HepG2 (cell line): ENCODE data around the gene HES3. TPM values are rescaled to one million over a fixed set of nuclear protein-coding genes. Genes with fewer than 3 reads are reported as not detected.
A peak's percentile ranks its signal among the peaks of the same experiment; 100 is the strongest.

Experiments
- BHLHE40 ChIP-seq: IDR thresholded peaks from 2 replicates; pipeline ENCODE4 v1.6.1; 2011; ENCODE audit warnings: low read length, improper control_type of control experiment
- GATA4 ChIP-seq: sonication (generic); IDR thresholded peaks from 2 replicates; pipeline ENCODE4 v1.6.1; 2016; ENCODE audit warnings: antibody characterized with exemption, low read depth, borderline replicate concordance
- NCOA1 ChIP-seq: sonication (generic); formaldehyde crosslinking; IDR thresholded peaks from 2 replicates; pipeline ENCODE4 v1.9.0; 2021; ENCODE audit warnings: missing genetic modification reagents
- NFE2L2 ChIP-seq: fragments of 150-350 bp; IDR thresholded peaks from 2 replicates; pipeline ENCODE4 v1.6.1; 2014; ENCODE audit warnings: low read length
- NFKB2 ChIP-seq: sonication (generic); formaldehyde crosslinking; IDR thresholded peaks from 2 replicates; pipeline ENCODE4 v1.4.0; 2020; ENCODE audit warnings: missing genetic modification reagents, borderline replicate concordance
- NKX3-1 ChIP-seq: sonication (generic); formaldehyde crosslinking; IDR thresholded peaks from 2 replicates; pipeline ENCODE4 v1.5.0; 2020; ENCODE audit warnings: missing genetic modification reagents
- NR2F1 ChIP-seq, 2 experiments: fragments of 450-650 bp in 1 of 2; formaldehyde crosslinking in 1 of 2; IDR thresholded peaks; 2 replicates each; pipeline versions ENCODE4 v1.5.0 to v1.6.1; 2016 to 2020; ENCODE audit warnings: mild to moderate bottlenecking in 1 of 2, missing compliant biosample characterization in 1 of 2, missing genetic modification reagents in 1 of 2, moderate library complexity in 1 of 2
- RAD51 ChIP-seq: fragments of 450-650 bp; IDR thresholded peaks from 2 replicates; pipeline ENCODE4 v1.6.1; 2016; ENCODE audit warnings: borderline replicate concordance
- RARG ChIP-seq: sonication (generic); formaldehyde crosslinking; IDR thresholded peaks from 2 replicates; pipeline ENCODE4 v1.4.0; 2020; ENCODE audit warnings: low read depth, mild to moderate bottlenecking, missing genetic modification reagents
- SMC3 ChIP-seq: IDR thresholded peaks from 2 replicates; pipeline ENCODE4 v1.6.1; 2011; ENCODE audit warnings: low read length, improper control_type of control experiment
- ZNF296 ChIP-seq: sonication (generic); formaldehyde crosslinking; conservative IDR thresholded peaks from 2 replicates; pipeline ENCODE4 v1.5.0; 2020; ENCODE audit warnings: mild to moderate bottlenecking, missing genetic modification reagents
- polyA plus RNA-seq, 8 experiments: library from polyadenylated mRNA; depleted of rRNA in 3 of 8; stranded (reverse) in 7 of 8; unstranded in 1 of 8; fragments of >200 nt; fragmentation: Illumina TruSeq in 4 of 8; extraction: Trizol in 4 of 8; gene quantifications; 2 replicates each; pipeline versions ENCODE4 v1.2.1 to v1.2.3, GENCODE V29; 2011 to 2016; ENCODE audit warnings: low read depth in 4 of 8, missing spikeins in 1 of 8, mixed read lengths in 1 of 8; ENCODE audit not compliant: insufficient read depth in 1 of 8
- total RNA-seq, 5 experiments: library from RNA; depleted of rRNA; stranded (reverse); fragments of >200 nt; fragmentation: Illumina TruSeq; extraction: Trizol; gene quantifications; 2 replicates each; pipeline ENCODE4 v1.2.3, GENCODE V29; 2016; ENCODE audit warnings: low read depth in 1 of 5
- TF ChIP-seq, protein P1 (sequence below): sonication (generic); formaldehyde crosslinking; IDR thresholded peaks from 2 replicates; pipeline ENCODE4 v1.4.0; 2020; ENCODE audit warnings: missing genetic modification reagents, mild to moderate bottlenecking, borderline replicate concordance
- TF ChIP-seq, protein P2 (sequence below): sonication (generic); formaldehyde crosslinking; IDR thresholded peaks from 2 replicates; pipeline ENCODE4 v1.9.0; 2021; ENCODE audit warnings: missing genetic modification reagents, mild to moderate bottlenecking, borderline replicate concordance
- TF ChIP-seq, protein P3 (sequence below): sonication (generic); formaldehyde crosslinking; IDR thresholded peaks from 2 replicates; pipeline ENCODE4 v1.5.0; 2020; ENCODE audit warnings: mild to moderate bottlenecking, missing genetic modification reagents, borderline replicate concordance
- TF ChIP-seq, protein P4 (sequence below): sonication (generic); formaldehyde crosslinking; IDR thresholded peaks from 2 replicates; pipeline ENCODE4 v1.8.0; 2022; ENCODE audit warnings: missing genetic modification reagents, mild to moderate bottlenecking, borderline replicate concordance
- TF ChIP-seq, protein P5 (sequence below): sonication (generic); formaldehyde crosslinking; IDR thresholded peaks from 2 replicates; pipeline ENCODE4 v1.5.1; 2020; ENCODE audit warnings: missing genetic modification reagents, mild to moderate bottlenecking, borderline replicate concordance

Gene HES3
- total and polyA plus RNA-seq, 2 of the 13 experiments (the other 11 are each of a cell fraction or from before 2014, with no cell fraction given): not detected

DNA sequence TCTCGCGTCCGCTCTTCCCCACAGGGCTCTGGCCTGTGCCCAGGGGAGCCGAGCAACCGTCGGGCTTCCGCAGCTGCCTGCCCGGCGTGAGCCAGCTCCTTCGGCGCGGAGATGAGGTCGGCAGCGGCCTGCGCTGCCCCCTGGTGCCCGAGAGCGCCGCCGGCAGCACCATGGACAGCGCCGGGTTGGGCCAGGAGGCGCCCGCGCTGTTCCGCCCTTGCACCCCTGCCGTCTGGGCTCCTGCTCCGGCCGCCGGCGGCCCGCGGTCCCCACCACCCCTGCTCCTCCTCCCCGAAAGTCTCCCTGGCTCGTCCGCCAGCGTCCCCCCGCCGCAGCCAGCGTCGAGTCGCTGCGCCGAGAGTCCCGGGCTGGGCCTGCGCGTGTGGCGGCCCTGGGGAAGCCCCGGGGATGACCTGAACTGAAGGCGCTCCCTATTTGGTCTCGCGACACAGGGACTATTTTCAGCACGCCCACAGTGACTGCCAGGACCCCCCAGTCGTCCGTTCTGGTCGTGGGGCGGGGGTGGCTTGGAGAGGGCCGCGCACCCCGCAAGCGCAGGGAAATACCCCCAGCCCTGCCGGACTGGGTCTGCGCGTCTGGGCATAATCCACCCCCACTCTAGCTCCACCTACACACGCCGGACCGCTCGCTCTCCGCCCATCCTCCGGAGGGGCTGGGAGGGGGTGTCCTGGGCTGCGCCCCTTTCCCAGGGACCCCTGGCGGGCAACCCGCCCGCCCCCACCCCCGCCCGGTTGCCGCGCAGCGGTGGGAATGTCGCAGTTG is 1.3 kb downstream of the HES3 start (continued):
- TF ChIP-seq, protein P1, sequence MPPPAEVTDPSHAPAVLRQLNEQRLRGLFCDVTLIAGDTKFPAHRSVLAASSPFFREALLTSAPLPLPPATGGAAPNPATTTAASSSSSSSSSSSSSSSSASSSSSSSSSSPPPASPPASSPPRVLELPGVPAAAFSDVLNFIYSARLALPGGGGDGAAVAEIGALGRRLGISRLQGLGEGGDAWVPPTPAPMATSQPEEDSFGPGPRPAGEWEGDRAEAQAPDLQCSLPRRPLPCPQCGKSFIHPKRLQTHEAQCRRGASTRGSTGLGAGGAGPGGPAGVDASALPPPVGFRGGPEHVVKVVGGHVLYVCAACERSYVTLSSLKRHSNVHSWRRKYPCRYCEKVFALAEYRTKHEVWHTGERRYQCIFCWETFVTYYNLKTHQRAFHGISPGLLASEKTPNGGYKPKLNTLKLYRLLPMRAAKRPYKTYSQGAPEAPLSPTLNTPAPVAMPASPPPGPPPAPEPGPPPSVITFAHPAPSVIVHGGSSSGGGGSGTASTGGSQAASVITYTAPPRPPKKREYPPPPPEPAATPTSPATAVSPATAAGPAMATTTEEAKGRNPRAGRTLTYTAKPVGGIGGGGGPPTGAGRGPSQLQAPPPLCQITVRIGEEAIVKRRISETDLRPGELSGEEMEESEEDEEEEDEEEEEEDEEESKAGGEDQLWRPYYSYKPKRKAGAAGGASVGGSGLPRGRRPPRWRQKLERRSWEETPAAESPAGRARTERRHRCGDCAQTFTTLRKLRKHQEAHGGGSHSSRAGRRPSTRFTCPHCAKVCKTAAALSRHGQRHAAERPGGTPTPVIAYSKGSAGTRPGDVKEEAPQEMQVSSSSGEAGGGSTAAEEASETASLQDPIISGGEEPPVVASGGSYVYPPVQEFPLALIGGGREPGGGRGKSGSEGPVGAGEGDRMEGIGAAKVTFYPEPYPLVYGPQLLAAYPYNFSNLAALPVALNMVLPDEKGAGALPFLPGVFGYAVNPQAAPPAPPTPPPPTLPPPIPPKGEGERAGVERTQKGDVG (CRISPR knock-in tag): no peak
- no peak for TF ChIP-seq BHLHE40
- TF ChIP-seq, protein P2, sequence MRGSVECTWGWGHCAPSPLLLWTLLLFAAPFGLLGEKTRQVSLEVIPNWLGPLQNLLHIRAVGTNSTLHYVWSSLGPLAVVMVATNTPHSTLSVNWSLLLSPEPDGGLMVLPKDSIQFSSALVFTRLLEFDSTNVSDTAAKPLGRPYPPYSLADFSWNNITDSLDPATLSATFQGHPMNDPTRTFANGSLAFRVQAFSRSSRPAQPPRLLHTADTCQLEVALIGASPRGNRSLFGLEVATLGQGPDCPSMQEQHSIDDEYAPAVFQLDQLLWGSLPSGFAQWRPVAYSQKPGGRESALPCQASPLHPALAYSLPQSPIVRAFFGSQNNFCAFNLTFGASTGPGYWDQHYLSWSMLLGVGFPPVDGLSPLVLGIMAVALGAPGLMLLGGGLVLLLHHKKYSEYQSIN (CRISPR knock-in tag): peak; percentile 97
- TF ChIP-seq, protein P3, sequence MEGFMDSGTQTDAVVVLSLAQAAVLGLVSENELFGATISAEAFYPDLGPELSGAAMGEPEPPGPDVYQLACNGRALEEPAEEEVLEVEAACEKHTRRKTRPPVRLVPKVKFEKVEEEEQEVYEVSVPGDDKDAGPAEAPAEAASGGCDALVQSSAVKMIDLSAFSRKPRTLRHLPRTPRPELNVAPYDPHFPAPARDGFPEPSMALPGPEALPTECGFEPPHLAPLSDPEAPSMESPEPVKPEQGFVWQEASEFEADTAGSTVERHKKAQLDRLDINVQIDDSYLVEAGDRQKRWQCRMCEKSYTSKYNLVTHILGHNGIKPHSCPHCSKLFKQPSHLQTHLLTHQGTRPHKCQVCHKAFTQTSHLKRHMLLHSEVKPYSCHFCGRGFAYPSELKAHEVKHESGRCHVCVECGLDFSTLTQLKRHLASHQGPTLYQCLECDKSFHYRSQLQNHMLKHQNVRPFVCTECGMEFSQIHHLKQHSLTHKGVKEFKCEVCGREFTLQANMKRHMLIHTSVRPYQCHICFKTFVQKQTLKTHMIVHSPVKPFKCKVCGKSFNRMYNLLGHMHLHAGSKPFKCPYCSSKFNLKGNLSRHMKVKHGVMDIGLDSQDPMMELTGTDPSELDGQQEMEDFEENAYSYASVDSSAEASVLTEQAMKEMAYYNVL: peak; percentile 92
- TF ChIP-seq RAD51: no peak
- TF ChIP-seq NFKB2 (CRISPR knock-in tag): peak; percentile 100
- TF ChIP-seq NR2F1 (CRISPR knock-in tag; IDR thresholded peaks at IDR 0.05): no peak
- TF ChIP-seq, protein P4, sequence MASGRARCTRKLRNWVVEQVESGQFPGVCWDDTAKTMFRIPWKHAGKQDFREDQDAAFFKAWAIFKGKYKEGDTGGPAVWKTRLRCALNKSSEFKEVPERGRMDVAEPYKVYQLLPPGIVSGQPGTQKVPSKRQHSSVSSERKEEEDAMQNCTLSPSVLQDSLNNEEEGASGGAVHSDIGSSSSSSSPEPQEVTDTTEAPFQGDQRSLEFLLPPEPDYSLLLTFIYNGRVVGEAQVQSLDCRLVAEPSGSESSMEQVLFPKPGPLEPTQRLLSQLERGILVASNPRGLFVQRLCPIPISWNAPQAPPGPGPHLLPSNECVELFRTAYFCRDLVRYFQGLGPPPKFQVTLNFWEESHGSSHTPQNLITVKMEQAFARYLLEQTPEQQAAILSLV (CRISPR knock-in tag): peak; percentile 99
- peak; percentile 64; the same call in 1 of the 2 replicates for TF ChIP-seq RARG (CRISPR knock-in tag)
- TF ChIP-seq NKX3-1 (CRISPR knock-in tag): peak; percentile 99
- peak; percentile 95 for TF ChIP-seq NCOA1 (CRISPR knock-in tag)
- TF ChIP-seq, protein P5, sequence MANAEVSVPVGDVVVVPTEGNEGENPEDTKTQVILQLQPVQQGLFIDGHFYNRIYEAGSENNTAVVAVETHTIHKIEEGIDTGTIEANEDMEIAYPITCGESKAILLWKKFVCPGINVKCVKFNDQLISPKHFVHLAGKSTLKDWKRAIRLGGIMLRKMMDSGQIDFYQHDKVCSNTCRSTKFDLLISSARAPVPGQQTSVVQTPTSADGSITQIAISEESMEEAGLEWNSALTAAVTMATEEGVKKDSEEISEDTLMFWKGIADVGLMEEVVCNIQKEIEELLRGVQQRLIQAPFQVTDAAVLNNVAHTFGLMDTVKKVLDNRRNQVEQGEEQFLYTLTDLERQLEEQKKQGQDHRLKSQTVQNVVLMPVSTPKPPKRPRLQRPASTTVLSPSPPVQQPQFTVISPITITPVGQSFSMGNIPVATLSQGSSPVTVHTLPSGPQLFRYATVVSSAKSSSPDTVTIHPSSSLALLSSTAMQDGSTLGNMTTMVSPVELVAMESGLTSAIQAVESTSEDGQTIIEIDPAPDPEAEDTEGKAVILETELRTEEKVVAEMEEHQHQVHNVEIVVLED (CRISPR knock-in tag): peak; percentile 51
- peak; percentile 96 for TF ChIP-seq ZNF296 (CRISPR knock-in tag)
- TF ChIP-seq GATA4: no peak
- peak; percentile 14; the same call in 1 of the 2 replicates for TF ChIP-seq SMC3
- TF ChIP-seq NFE2L2: no peak
